ENCODE data around the gene SLC29A1. TPM values are rescaled to one million over a fixed set of nuclear protein-coding genes. Genes with fewer than 3 reads are reported as not detected.
A peak's percentile ranks its signal among the peaks of the same experiment; 100 is the strongest.

The SLC29A1 gene
- total and polyA plus RNA-seq, 2 experiments from 2014 or later: 23.3 to 30.8 TPM

GRCh38 chr6:44227148-44227793 lies 3.9 kb downstream of the SLC29A1 start:
- H3K27ac ChIP-seq: no peak overlapping the region
- peak overlapping the region; percentile 6 for H2AFZ ChIP-seq
- H3K9me2 ChIP-seq (replicated peaks; ENCODE audit: insufficient read depth): no peaks in the 10 kb centered on the region
- H3K36me3 ChIP-seq (replicated peaks; ENCODE audit: insufficient read depth, low read depth): no peaks in the 10 kb centered on the region
- peak overlapping the region; percentile 61 for H3K4me2 ChIP-seq
- no peaks in the 10 kb centered on the region for H3K27me3 ChIP-seq
- peaks cover 5% of the 10 kb centered on the region for H3K79me2 ChIP-seq
- H4K20me1 ChIP-seq (ENCODE audit: insufficient read depth, poor library complexity, severe bottlenecking): no peaks in the 10 kb centered on the region
- TF ChIP-seq EZH2 (IDR thresholded peaks at IDR 0.05; ENCODE audit: borderline replicate concordance) (no peak), EZH2phosphoT487 (IDR thresholded peaks at IDR 0.05; ENCODE audit: low read depth, severe bottlenecking, unreplicated experiment) (no peak), CTCF (IDR thresholded peaks at IDR 0.05; ENCODE audit: poor library complexity) (no peak)
- H3K4me3 ChIP-seq: no peak overlapping the region
- no peak for DNase-seq (ENCODE audit: low spot score)
- H3K9me3 ChIP-seq (ENCODE audit: low read depth): no peaks in the 10 kb centered on the region
- H3K4me1 ChIP-seq (ENCODE audit: insufficient read depth): peaks cover 42% of the 10 kb centered on the region
- WGBS (ENCODE audit: low lambda C conversion rate, missing lambda C conversion rate): 81% methylated on average over 7 of the region's 7 CpGs

GRCh38 chr6:44228031-44228430 lies 4.6 kb downstream of the SLC29A1 start:
- Histone ChIP-seq H4K20me1 (ENCODE audit: insufficient read depth, poor library complexity, severe bottlenecking) (no peaks in the 10 kb centered on the region), H3K36me3 (replicated peaks; ENCODE audit: insufficient read depth, low read depth) (no peaks in the 10 kb centered on the region), H3K9me2 (replicated peaks; ENCODE audit: insufficient read depth) (no peaks in the 10 kb centered on the region), H3K4me1 (ENCODE audit: insufficient read depth) (peaks cover 37% of the 10 kb centered on the region), H3K27ac (no peak overlapping the region), H3K79me2 (peaks cover 5% of the 10 kb centered on the region), H3K9me3 (ENCODE audit: low read depth) (no peaks in the 10 kb centered on the region), H3K4me2 (no peak overlapping the region), H2AFZ (no peak overlapping the region), H3K4me3 (no peak overlapping the region), H3K27me3 (no peaks in the 10 kb centered on the region)
- no peak for DNase-seq (ENCODE audit: low spot score)
- 100% methylated on average over 6 of the region's 6 CpGs for WGBS (ENCODE audit: low lambda C conversion rate, missing lambda C conversion rate)
- no peak for TF ChIP-seq EZH2 (IDR thresholded peaks at IDR 0.05; ENCODE audit: borderline replicate concordance)
- no peak for TF ChIP-seq EZH2phosphoT487 (IDR thresholded peaks at IDR 0.05; ENCODE audit: low read depth, severe bottlenecking, unreplicated experiment)
- no peak for TF ChIP-seq CTCF (IDR thresholded peaks at IDR 0.05; ENCODE audit: poor library complexity)

- no peaks in the 10 kb centered on the region for H3K9me3 ChIP-seq (ENCODE audit: low read depth)
- peaks cover 37% of the 10 kb centered on the region for H3K4me1 ChIP-seq (ENCODE audit: insufficient read depth)
- peaks cover 5% of the 10 kb centered on the region for H3K79me2 ChIP-seq
- no peaks in the 10 kb centered on the region for H3K36me3 ChIP-seq (replicated peaks; ENCODE audit: insufficient read depth, low read depth)
- no peak overlapping the region for H3K4me3 ChIP-seq
- no peak overlapping the region for H2AFZ ChIP-seq
- H3K27me3 ChIP-seq: no peaks in the 10 kb centered on the region
- no peak overlapping the region for H3K27ac ChIP-seq
- WGBS (ENCODE audit: low lambda C conversion rate, missing lambda C conversion rate): 95% methylated on average over 7 of the region's 7 CpGs
- no peak for DNase-seq (ENCODE audit: low spot score)
- TF ChIP-seq EZH2phosphoT487 (IDR thresholded peaks at IDR 0.05; ENCODE audit: low read depth, severe bottlenecking, unreplicated experiment) (no peak), EZH2 (IDR thresholded peaks at IDR 0.05; ENCODE audit: borderline replicate concordance) (no peak), CTCF (IDR thresholded peaks at IDR 0.05; ENCODE audit: poor library complexity) (no peak)
- no peak overlapping the region for H3K4me2 ChIP-seq
- no peaks in the 10 kb centered on the region for H3K9me2 ChIP-seq (replicated peaks; ENCODE audit: insufficient read depth)
- no peaks in the 10 kb centered on the region for H4K20me1 ChIP-seq (ENCODE audit: insufficient read depth, poor library complexity, severe bottlenecking)
Observed at GRCh38 chr6:44228433-44228832, 5.0 kb downstream of the SLC29A1 start.
